Omental fat pad (tissue), 4 donors: ENCODE measurements around the gene R3HDML. TPM values are rescaled to one million over a fixed set of nuclear protein-coding genes. Genes with fewer than 3 reads are reported as not detected.
"Not testable (repeated sequence)": the region's sequence is repeated elsewhere in the genome, so short reads cannot be mapped to it uniquely, and the experiment has no call there.

Experiments
- ATAC-seq: fragments of 150-250 bp; one replicate; pipeline ENCODE4 v1.9.1; 2016; ENCODE audit warnings: mild to moderate bottlenecking, moderate library complexity; ENCODE audit not compliant: low FRiP score
- DNase-seq: peaks from one replicate; pipeline ENCODE4 v3.0.0-alpha.2; 2019; ENCODE audit warnings: low spot score
- total RNA-seq, 4 donors: library from RNA; depleted of rRNA; stranded (reverse); fragments of >200 nt; gene quantifications; one replicate each; pipeline ENCODE4 v1.1.0, GENCODE V29; 2016
- TF ChIP-seq, protein P1 (sequence below), 3 donors: fragments of 450-650 bp; IDR thresholded peaks; one replicate each; pipeline ENCODE4 v1.5.1; 2016 to 2017; ENCODE audit warnings: antibody characterized with exemption in 3 of 3, mild to moderate bottlenecking in 3 of 3, moderate library complexity in 2 of 3

R3HDML gene, protein sequence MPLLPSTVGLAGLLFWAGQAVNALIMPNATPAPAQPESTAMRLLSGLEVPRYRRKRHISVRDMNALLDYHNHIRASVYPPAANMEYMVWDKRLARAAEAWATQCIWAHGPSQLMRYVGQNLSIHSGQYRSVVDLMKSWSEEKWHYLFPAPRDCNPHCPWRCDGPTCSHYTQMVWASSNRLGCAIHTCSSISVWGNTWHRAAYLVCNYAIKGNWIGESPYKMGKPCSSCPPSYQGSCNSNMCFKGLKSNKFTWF
- not detected for total RNA-seq

DNA sequence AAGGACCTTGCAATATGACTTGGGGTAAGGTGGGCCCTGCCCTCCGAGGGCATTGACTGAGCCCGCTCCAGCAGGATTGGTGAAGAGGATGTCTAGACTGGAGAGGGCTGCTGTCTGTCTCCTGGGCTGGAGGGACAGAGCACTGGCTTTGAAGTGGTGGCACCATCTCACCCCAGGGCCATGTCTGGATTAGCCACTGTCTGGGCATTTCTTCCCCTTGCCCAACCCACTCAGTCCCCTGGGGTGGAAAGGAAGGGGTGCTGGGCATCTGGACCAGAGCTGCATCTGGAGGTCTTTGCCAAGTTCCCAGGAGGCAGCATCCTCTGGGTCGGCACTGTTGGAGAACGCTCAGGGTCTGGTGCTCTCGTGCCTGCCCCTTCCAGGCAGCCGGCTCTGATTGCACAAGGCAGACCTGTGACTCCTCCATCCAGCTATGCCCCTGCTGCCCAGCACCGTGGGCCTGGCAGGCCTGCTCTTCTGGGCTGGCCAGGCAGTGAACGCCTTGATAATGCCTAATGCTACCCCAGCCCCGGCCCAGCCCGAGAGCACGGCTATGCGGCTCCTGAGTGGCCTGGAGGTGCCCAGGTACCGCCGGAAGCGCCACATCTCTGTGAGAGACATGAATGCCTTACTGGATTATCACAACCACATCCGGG, at the start of gene R3HDML:
R3HDML (plus strand) TSS at position 319 of the 656 bp plus-strand sequence; CDS start at position 434, 115 bp downstream.
- ATAC-seq (no peak), DNase-seq (no peak)
- TF ChIP-seq, protein P1, sequence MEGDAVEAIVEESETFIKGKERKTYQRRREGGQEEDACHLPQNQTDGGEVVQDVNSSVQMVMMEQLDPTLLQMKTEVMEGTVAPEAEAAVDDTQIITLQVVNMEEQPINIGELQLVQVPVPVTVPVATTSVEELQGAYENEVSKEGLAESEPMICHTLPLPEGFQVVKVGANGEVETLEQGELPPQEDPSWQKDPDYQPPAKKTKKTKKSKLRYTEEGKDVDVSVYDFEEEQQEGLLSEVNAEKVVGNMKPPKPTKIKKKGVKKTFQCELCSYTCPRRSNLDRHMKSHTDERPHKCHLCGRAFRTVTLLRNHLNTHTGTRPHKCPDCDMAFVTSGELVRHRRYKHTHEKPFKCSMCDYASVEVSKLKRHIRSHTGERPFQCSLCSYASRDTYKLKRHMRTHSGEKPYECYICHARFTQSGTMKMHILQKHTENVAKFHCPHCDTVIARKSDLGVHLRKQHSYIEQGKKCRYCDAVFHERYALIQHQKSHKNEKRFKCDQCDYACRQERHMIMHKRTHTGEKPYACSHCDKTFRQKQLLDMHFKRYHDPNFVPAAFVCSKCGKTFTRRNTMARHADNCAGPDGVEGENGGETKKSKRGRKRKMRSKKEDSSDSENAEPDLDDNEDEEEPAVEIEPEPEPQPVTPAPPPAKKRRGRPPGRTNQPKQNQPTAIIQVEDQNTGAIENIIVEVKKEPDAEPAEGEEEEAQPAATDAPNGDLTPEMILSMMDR (IDR thresholded peaks at IDR 0.05) = no peak

DNA sequence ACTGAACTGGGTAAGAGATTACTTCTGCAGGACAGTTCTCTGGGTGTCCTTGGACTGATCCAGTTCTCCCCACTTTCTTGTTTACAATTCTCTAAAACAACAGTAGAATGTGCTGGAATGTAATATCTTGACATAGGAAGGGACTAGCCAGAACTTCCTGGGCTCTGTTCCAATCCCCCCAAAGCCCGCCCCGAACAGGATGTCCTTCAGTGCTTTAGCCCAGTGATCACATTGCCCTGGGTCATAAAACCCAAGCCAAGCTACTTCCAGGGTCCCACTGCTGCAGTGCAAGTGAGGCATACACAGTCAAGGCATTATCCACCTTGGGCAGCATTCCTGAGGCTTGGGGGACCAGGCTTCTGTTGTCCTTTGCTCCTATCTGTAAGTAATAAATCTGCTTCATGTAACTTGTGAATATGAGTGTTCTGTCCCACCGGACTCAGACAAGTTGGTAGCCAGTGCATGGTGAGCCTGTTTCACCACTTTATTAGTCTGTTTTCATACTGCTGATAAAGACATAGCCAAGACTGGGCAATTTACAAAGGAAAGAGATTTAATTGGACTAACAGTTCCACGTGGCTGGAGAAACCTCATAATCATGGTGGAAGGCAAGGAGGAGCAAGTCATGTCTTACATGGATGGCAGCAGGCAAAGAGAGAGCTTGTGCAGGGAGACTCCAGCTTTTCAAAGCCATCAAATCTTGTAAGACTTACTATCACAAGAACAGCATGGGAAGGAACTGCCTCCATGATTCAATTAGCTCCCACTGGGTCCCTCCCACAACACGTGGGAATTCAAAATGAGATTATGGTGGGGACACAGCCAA, 49.4 kb upstream of the R3HDML start:
- ATAC-seq = no peak
- TF ChIP-seq, protein P1 (IDR thresholded peaks at IDR 0.05) = no peak
- no peak for DNase-seq

DNA sequence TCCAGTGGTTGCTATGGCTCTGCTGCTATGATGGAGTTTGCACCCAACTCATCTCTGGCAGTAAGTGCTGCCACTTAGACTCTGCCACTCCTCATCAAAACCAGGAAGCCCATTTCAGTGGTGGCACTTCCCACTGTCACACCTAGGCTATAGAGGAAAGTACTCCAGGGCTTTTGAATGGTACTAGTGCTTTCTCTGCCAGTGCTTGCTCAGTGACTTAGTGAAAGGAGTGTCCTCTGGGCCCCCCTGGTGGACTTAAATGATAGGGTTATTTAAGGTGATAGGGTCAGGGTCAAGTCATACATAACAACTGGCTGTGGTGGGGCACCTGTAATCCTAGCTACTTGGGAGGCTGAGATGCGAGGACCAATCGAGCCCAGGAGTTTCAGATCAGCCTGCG, 48.6 kb upstream of the R3HDML start:
- ATAC-seq (no peak), DNase-seq (no peak)
- TF ChIP-seq, protein P1 (IDR thresholded peaks at IDR 0.05) = no peak

DNA sequence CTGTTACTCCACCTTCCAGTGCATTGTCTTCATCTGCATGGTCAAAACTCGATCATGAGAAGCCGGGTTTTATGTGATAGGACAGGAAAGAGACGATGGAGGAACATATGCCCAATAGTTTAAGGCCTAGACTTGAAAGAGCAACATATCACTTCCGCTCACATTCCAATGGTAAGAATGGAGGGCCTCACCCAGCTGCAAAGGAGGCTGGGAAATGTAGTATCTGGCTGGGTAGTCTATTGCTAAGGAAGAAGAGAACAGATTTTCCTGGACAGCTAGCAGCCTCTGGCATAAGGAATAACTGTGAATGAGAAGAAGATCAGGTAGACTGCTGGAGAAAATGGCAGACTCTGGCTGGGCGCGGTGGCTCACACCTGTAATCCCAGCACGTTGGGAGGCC, 45.1 kb upstream of the R3HDML start:
- DNase-seq (no peak), ATAC-seq (no peak)
- TF ChIP-seq, protein P1 (IDR thresholded peaks at IDR 0.05) = no peak

DNA sequence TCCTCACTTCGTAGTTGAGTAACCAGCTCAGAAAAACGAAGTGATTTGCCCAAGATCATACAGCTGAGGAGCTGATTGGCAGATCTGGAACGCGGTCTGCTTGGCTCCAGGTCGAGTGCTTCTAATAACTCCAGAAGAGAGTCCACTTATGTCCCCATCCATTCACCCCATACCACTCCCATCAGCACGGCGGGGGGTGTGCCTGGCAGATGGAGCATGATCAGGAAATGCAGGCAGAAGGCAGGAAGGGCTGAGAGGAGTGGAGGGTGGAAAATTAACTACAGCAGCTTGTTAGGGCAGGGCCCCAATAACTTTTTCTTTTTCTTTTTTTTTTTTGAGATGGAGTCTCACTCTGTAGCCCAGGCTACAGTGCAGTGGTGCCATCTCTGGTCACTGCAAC, 40.8 kb upstream of the R3HDML start:
- TF ChIP-seq, protein P1 (IDR thresholded peaks at IDR 0.05) = no peak
- ATAC-seq = no peak
- no peak for DNase-seq

DNA sequence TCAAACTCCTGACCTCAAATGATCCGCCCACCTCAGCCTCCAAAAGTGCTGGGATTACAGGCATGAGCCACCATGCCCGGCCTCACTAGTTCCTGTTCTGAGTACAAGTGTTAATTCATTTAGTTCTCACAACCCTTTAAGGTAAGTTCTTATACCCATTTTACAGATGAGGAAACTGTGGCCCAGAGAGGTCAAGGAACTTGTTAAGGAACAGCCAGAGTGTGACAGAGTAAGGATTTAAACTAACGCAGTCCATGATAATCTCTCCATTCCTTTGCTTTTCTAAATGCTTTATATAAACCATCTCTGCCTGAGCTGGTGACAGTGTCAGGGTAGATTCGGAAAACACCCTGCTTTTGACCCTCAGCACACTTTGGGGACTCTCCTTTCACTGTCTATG, 39.1 kb upstream of the R3HDML start:
- ATAC-seq (no peak), DNase-seq (no peak)
- TF ChIP-seq, protein P1 (IDR thresholded peaks at IDR 0.05) = no peak

DNA sequence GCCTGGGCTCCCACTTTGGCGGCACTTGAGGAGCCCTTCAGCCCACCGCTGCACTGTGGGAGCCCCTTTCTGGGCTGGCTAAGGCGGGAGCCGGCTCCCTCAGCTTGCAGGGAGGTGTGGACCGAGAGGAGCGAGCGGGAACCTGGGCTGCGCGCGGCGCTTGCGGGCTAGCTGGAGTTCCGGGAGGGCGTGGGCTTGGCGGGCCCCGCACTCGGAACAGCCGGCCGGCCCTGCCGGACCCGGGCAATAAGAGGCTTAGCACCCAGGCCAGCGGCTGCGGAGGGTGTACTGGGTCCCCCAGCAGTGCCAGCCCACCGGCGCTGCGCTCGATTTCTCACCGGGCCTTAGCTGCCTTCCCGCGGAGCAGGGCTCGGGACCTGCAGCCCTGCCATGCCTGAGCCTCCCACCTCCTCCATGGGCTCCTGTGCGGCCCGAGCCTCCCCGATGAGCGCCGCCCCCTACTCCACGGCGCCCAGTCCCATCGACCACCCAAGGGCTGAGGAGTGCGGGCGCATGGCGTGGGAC, 37.8 kb upstream of the R3HDML start:
- DNase-seq, ATAC-seq: not testable (repeated sequence)
